SK-N-MC (cell line): ENCODE data around the gene NEK9.

Source experiments
- EZH2 ChIP-seq: fragments of 200-600 bp; sonication (generic); IDR thresholded peaks from one replicate; pipeline ENCODE4 v1.6.1; 2017; ENCODE audit warnings: antibody characterized with exemption
- POLR2AphosphoS5 ChIP-seq: IDR thresholded peaks from 2 replicates; pipeline ENCODE4 v1.6.1; 2012; ENCODE audit warnings: mild to moderate bottlenecking, low read depth, low read length, borderline replicate concordance

DNA sequence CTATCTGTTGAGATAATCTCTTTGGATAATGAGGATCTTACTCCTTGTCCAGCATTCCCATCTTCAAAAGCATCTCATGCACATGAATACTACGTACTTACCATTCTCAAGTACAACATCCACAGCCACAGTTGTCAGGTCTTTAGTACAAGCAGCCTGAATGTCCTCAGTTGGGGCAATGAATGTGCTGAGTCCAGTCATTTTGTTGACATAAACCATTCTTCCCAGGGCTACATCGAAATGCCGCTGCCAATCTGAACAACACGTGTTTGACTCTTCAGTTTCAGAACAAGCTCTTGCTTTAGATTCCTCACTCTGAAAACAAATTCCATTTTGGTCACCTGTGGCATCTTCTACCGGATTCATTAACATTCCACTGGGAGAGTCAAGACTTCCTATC, 80.6 kb downstream of the NEK9 start:
- no peak for TF ChIP-seq EZH2
- TF ChIP-seq POLR2AphosphoS5 = no peak
